ENCODE measurements around the gene KRT3.

The KRT3 gene

GRCh38 chr12:52795694-52796428 is at the start of gene KRT3:
Gene KRT3, minus strand, starts transcription at chr12:52796117. Its CDS starts 75 bp downstream, at chr12:52796042.
- DNase-seq (ENCODE audit: low read depth in 1 of 2, low spot score in 1 of 2) = no peak
- in situ Hi-C loops (cut with HindIII; ENCODE audit: low pct_unique_long_range_greater_than_20kb, low sequenced_read_pairs) = no loop called here
- TF ChIP-seq JUND (IDR thresholded peaks at IDR 0.05; ENCODE audit: low read depth) = no peak

GRCh38 chr12:52844386-52844785 is 48.5 kb upstream of the KRT3 start:
- in situ Hi-C loops (cut with HindIII; ENCODE audit: low pct_unique_long_range_greater_than_20kb, low sequenced_read_pairs) = no loop called here
- TF ChIP-seq JUND (IDR thresholded peaks at IDR 0.05; ENCODE audit: low read depth) = no peak
- no peak for DNase-seq (ENCODE audit: low read depth in 1 of 2, low spot score in 1 of 2)

GRCh38 chr12:52839436-52840105 is 43.7 kb upstream of the KRT3 start:
- TF ChIP-seq JUND (IDR thresholded peaks at IDR 0.05; ENCODE audit: low read depth) = no peak
- no peak for DNase-seq (ENCODE audit: low read depth in 1 of 2, low spot score in 1 of 2)
- in situ Hi-C loops (cut with HindIII; ENCODE audit: low pct_unique_long_range_greater_than_20kb, low sequenced_read_pairs) = no loop called here

GRCh38 chr12:52838609-52839435 is 42.9 kb upstream of the KRT3 start:
- in situ Hi-C loops (cut with HindIII; ENCODE audit: low pct_unique_long_range_greater_than_20kb, low sequenced_read_pairs) = no loop called here
- DNase-seq (ENCODE audit: low read depth in 1 of 2, low spot score in 1 of 2) = no peak
- no peak for TF ChIP-seq JUND (IDR thresholded peaks at IDR 0.05; ENCODE audit: low read depth)

GRCh38 chr12:52837781-52838608 is 42.1 kb upstream of the KRT3 start:
- DNase-seq (ENCODE audit: low read depth in 1 of 2, low spot score in 1 of 2) = peak; percentile 35 to 55
- in situ Hi-C loops (cut with HindIII; ENCODE audit: low pct_unique_long_range_greater_than_20kb, low sequenced_read_pairs) = no loop called here
- TF ChIP-seq JUND (IDR thresholded peaks at IDR 0.05; ENCODE audit: low read depth) = no peak

GRCh38 chr12:52837413-52837741 is 41.5 kb upstream of the KRT3 start:
- no peak for TF ChIP-seq JUND (IDR thresholded peaks at IDR 0.05; ENCODE audit: low read depth)
- DNase-seq (ENCODE audit: low read depth in 1 of 2, low spot score in 1 of 2) = peak in 1 of 2 experiments; percentile 55
- in situ Hi-C loops (cut with HindIII; ENCODE audit: low pct_unique_long_range_greater_than_20kb, low sequenced_read_pairs) = no loop called here

- no peak for DNase-seq (ENCODE audit: low read depth in 1 of 2, low spot score in 1 of 2)
- in situ Hi-C loops (cut with HindIII; ENCODE audit: low pct_unique_long_range_greater_than_20kb, low sequenced_read_pairs) = no loop called here
- no peak for TF ChIP-seq JUND (IDR thresholded peaks at IDR 0.05; ENCODE audit: low read depth)
Measured at GRCh38 chr12:52836491-52837412, 40.8 kb upstream of the KRT3 start.

GRCh38 chr12:52836042-52836466 is 40.1 kb upstream of the KRT3 start:
- in situ Hi-C loops (cut with HindIII; ENCODE audit: low pct_unique_long_range_greater_than_20kb, low sequenced_read_pairs) = no loop called here
- TF ChIP-seq JUND (IDR thresholded peaks at IDR 0.05; ENCODE audit: low read depth) = no peak
- DNase-seq (ENCODE audit: low read depth in 1 of 2, low spot score in 1 of 2) = no peak

GRCh38 chr12:52835271-52836041 is 39.5 kb upstream of the KRT3 start:
- no peak for DNase-seq (ENCODE audit: low read depth in 1 of 2, low spot score in 1 of 2)
- in situ Hi-C loops (cut with HindIII; ENCODE audit: low pct_unique_long_range_greater_than_20kb, low sequenced_read_pairs) = no loop called here
- no peak for TF ChIP-seq JUND (IDR thresholded peaks at IDR 0.05; ENCODE audit: low read depth)

GRCh38 chr12:52834727-52835001 is 38.7 kb upstream of the KRT3 start:
- in situ Hi-C loops (cut with HindIII; ENCODE audit: low pct_unique_long_range_greater_than_20kb, low sequenced_read_pairs) = no loop called here
- no peak for DNase-seq (ENCODE audit: low read depth in 1 of 2, low spot score in 1 of 2)
- TF ChIP-seq JUND (IDR thresholded peaks at IDR 0.05; ENCODE audit: low read depth) = no peak
